ENCODE results near the gene TWIST1. TPM values are rescaled to one million over a fixed set of nuclear protein-coding genes. Genes with fewer than 3 reads are reported as not detected.

TWIST1 gene
- polyA plus RNA-seq, 1 donor from 2014 or later = not detected

- Histone ChIP-seq H3K9me2 (ENCODE audit: insufficient read depth, low read length) (no peaks in the 10 kb centered on the region), H3K27me3 (ENCODE audit: insufficient read depth, low read depth, low read length) (no peaks in the 10 kb centered on the region), H3K4me2 (ENCODE audit: low read length) (no peak overlapping the region), H4K20me1 (ENCODE audit: insufficient read depth) (no peaks in the 10 kb centered on the region), H3K4me3 (ENCODE audit: low read length) (no peak overlapping the region), H3K9ac (ENCODE audit: low read length) (no peak overlapping the region), H2AFZ (ENCODE audit: low read depth, low read length) (no peak overlapping the region), H3F3A (ENCODE audit: insufficient read depth, low read length, poor library complexity, severe bottlenecking) (no peaks in the 10 kb centered on the region), H3K79me2 (replicated peaks; ENCODE audit: insufficient read depth, low read length) (no peaks in the 10 kb centered on the region), H3K36me3 (ENCODE audit: insufficient read depth, low read length) (no peaks in the 10 kb centered on the region), H3K9me3 (ENCODE audit: low read length) (no peaks in the 10 kb centered on the region), H3K27ac (ENCODE audit: low read length) (no peak overlapping the region)
- TF ChIP-seq POLR2AphosphoS5 (IDR thresholded peaks at IDR 0.05) (no peak), EP300 (conservative IDR thresholded peaks at IDR 0.05; ENCODE audit: poor library complexity, severe bottlenecking) (no peak), RAD21 (conservative IDR thresholded peaks at IDR 0.05) (no peak)
Observed at GRCh38 chr7:19133886-19134285, 16.4 kb upstream of the TWIST1 start.

DNA sequence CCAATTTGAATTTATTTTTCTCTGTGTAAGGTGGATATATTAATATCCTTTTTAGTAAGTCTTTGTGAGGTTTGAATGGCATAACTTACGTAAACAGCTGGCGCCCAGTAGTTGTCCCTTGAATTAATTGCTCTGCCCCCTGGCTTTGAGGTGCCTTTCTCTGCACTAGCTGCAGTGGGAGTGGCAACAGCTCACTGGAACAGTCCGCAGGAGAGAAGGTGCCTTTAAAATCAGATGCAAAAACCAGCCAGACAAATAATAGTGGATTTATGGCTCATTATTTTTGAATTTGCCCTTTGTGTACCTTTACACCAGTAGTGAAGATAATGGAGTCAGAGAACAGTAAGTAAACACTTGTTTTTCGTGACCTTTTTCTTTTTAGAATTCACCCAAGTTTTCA is 16.0 kb upstream of the TWIST1 start:
- no peaks in the 10 kb centered on the region for H4K20me1 ChIP-seq (ENCODE audit: insufficient read depth)
- no peaks in the 10 kb centered on the region for H3K9me3 ChIP-seq (ENCODE audit: low read length)
- TF ChIP-seq POLR2AphosphoS5 (IDR thresholded peaks at IDR 0.05) = no peak
- no peak for TF ChIP-seq MXI1 (conservative IDR thresholded peaks at IDR 0.05; ENCODE audit: poor library complexity, severe bottlenecking)
- TF ChIP-seq EP300 (conservative IDR thresholded peaks at IDR 0.05; ENCODE audit: poor library complexity, severe bottlenecking) = no peak
- TF ChIP-seq RAD21 (conservative IDR thresholded peaks at IDR 0.05) = no peak
- TF ChIP-seq, protein P1, sequence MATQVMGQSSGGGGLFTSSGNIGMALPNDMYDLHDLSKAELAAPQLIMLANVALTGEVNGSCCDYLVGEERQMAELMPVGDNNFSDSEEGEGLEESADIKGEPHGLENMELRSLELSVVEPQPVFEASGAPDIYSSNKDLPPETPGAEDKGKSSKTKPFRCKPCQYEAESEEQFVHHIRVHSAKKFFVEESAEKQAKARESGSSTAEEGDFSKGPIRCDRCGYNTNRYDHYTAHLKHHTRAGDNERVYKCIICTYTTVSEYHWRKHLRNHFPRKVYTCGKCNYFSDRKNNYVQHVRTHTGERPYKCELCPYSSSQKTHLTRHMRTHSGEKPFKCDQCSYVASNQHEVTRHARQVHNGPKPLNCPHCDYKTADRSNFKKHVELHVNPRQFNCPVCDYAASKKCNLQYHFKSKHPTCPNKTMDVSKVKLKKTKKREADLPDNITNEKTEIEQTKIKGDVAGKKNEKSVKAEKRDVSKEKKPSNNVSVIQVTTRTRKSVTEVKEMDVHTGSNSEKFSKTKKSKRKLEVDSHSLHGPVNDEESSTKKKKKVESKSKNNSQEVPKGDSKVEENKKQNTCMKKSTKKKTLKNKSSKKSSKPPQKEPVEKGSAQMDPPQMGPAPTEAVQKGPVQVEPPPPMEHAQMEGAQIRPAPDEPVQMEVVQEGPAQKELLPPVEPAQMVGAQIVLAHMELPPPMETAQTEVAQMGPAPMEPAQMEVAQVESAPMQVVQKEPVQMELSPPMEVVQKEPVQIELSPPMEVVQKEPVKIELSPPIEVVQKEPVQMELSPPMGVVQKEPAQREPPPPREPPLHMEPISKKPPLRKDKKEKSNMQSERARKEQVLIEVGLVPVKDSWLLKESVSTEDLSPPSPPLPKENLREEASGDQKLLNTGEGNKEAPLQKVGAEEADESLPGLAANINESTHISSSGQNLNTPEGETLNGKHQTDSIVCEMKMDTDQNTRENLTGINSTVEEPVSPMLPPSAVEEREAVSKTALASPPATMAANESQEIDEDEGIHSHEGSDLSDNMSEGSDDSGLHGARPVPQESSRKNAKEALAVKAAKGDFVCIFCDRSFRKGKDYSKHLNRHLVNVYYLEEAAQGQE (IDR thresholded peaks at IDR 0.05; ENCODE audit: borderline replicate concordance) = no peak
- no peak for TF ChIP-seq EZH2 (IDR thresholded peaks at IDR 0.05; ENCODE audit: borderline replicate concordance, insufficient read depth, low read length, poor library complexity, severe bottlenecking)
- TF ChIP-seq TAF1 (IDR thresholded peaks at IDR 0.05; ENCODE audit: low read depth) = no peak
- TF ChIP-seq CTCF (IDR thresholded peaks at IDR 0.05; ENCODE audit: poor library complexity, severe bottlenecking) = no peak
- no peak for TF ChIP-seq SMC3 (conservative IDR thresholded peaks at IDR 0.05; ENCODE audit: poor library complexity)
- no peak overlapping the region for H3K9ac ChIP-seq (ENCODE audit: low read length)
- H3K4me3 ChIP-seq (ENCODE audit: low read length) = no peak overlapping the region
- H3K4me2 ChIP-seq (ENCODE audit: low read length) = no peak overlapping the region
- H3K27me3 ChIP-seq (ENCODE audit: insufficient read depth, low read depth, low read length) = no peaks in the 10 kb centered on the region
- H3K36me3 ChIP-seq (ENCODE audit: insufficient read depth, low read length) = no peaks in the 10 kb centered on the region
- H3F3A ChIP-seq (ENCODE audit: insufficient read depth, low read length, poor library complexity, severe bottlenecking) = no peaks in the 10 kb centered on the region
- no peak overlapping the region for H3K27ac ChIP-seq (ENCODE audit: low read length)
- H3K9me2 ChIP-seq (ENCODE audit: insufficient read depth, low read length) = no peaks in the 10 kb centered on the region
- H3K79me2 ChIP-seq (replicated peaks; ENCODE audit: insufficient read depth, low read length) = no peaks in the 10 kb centered on the region
- no peak overlapping the region for H2AFZ ChIP-seq (ENCODE audit: low read depth, low read length)

DNA sequence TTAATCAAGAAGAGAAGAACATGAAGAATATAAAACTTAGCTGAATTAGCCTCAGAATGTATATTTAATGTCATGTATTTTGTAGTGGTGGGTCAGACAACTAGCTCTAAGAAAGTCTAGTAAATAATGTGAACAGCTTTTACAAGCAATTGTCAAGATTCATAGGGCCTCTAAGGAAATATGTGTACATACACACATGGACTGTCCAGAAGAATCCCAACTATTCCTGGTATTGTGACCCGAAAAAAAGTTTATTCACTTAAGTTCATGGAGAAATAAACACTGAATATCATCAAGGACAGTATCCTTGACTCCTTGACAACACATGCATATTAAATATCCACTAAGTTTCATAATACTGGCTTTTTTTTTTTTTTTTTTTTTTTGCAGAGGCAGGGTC is 11.4 kb upstream of the TWIST1 start:
- Histone ChIP-seq H2AFZ (ENCODE audit: low read depth, low read length) (no peak overlapping the region), H3K79me2 (replicated peaks; ENCODE audit: insufficient read depth, low read length) (no peaks in the 10 kb centered on the region), H3K4me3 (ENCODE audit: low read length) (no peak overlapping the region), H3K9ac (ENCODE audit: low read length) (no peak overlapping the region), H3K27me3 (ENCODE audit: insufficient read depth, low read depth, low read length) (no peaks in the 10 kb centered on the region), H4K20me1 (ENCODE audit: insufficient read depth) (no peaks in the 10 kb centered on the region), H3K9me3 (ENCODE audit: low read length) (no peaks in the 10 kb centered on the region), H3F3A (ENCODE audit: insufficient read depth, low read length, poor library complexity, severe bottlenecking) (no peaks in the 10 kb centered on the region), H3K9me2 (ENCODE audit: insufficient read depth, low read length) (no peaks in the 10 kb centered on the region), H3K27ac (ENCODE audit: low read length) (no peak overlapping the region), H3K36me3 (ENCODE audit: insufficient read depth, low read length) (no peaks in the 10 kb centered on the region), H3K4me2 (ENCODE audit: low read length) (no peak overlapping the region)
- TF ChIP-seq POLR2AphosphoS5 (IDR thresholded peaks at IDR 0.05) (no peak), EP300 (conservative IDR thresholded peaks at IDR 0.05; ENCODE audit: poor library complexity, severe bottlenecking) (no peak), CTCF (IDR thresholded peaks at IDR 0.05; ENCODE audit: poor library complexity, severe bottlenecking) (no peak), MXI1 (conservative IDR thresholded peaks at IDR 0.05; ENCODE audit: poor library complexity, severe bottlenecking) (no peak), SMC3 (conservative IDR thresholded peaks at IDR 0.05; ENCODE audit: poor library complexity) (no peak), RAD21 (conservative IDR thresholded peaks at IDR 0.05) (no peak), TAF1 (IDR thresholded peaks at IDR 0.05; ENCODE audit: low read depth) (no peak), EZH2 (IDR thresholded peaks at IDR 0.05; ENCODE audit: borderline replicate concordance, insufficient read depth, low read length, poor library complexity, severe bottlenecking) (no peak)
- TF ChIP-seq, protein P1 (IDR thresholded peaks at IDR 0.05; ENCODE audit: borderline replicate concordance) = no peak

Data from neural cell (in vitro differentiated cells).